Endometrial microvascular endothelial cells (primary cell): ENCODE data around the gene ADGRF4. TPM values are rescaled to one million over a fixed set of nuclear protein-coding genes. Genes with fewer than 3 reads are reported as not detected.

Experiments
- total RNA-seq: library from RNA; depleted of rRNA; stranded (reverse); fragments of >200 nt; gene quantifications from one replicate; pipeline ENCODE4 v1.2.3, GENCODE V29; 2015; ENCODE audit errors: inconsistent ontology term

The ADGRF4 gene
- total RNA-seq, 1 donor from 2014 or later, result not detected

Other genes starting within 250 kb of the ADGRF4 start
- 29.1 TPM for gene CD2AP, start 220.8 kb upstream of the ADGRF4 start, total RNA-seq
- gene OPN5, start 83.5 kb downstream of the ADGRF4 start, total RNA-seq, result not detected